CD4-positive, alpha-beta memory T cell (primary cell): Measurements from ENCODE around the gene XPO1. TPM values are rescaled to one million over a fixed set of nuclear protein-coding genes. Genes with fewer than 3 reads are reported as not detected.
"Not testable (repeated sequence)": the region's sequence is repeated elsewhere in the genome, so short reads cannot be mapped to it uniquely, and the experiment has no call there.

Experiments used
- CTCF ChIA-PET: fragments of 350-600 bp; sonication (Branson Sonifier 250); formaldehyde crosslinking; loops from one replicate; lab custom pipeline; 2021; ENCODE audit warnings: inconsistent platforms; ENCODE audit not compliant: partially characterized antibody; lab: Charles Lee
- POLR2A ChIA-PET: fragments of 350-600 bp; sonication (Branson Sonifier 250); formaldehyde crosslinking; loops from one replicate; lab custom pipeline; 2021; ENCODE audit not compliant: partially characterized antibody; lab: Charles Lee
- DNase-seq, 5 donors: peaks; one replicate each; pipeline versions ENCODE4 v3.0.0 to v3.0.0-alpha.2; 2020 to 2022; ENCODE audit warnings: mixed read lengths in 1 of 5
- H3K27ac ChIP-seq: one replicate; pipeline ENCODE4 v1.7.0; 2013; ENCODE audit warnings: low read depth, low read length
- H3K27me3 ChIP-seq: 2 replicates; pipeline ENCODE4 v1.7.0; 2013; ENCODE audit warnings: mild to moderate bottlenecking, low read length, moderate library complexity; ENCODE audit not compliant: insufficient read depth
- H3K36me3 ChIP-seq: 2 replicates; pipeline ENCODE4 v1.7.0; 2013; ENCODE audit warnings: mild to moderate bottlenecking, low read length, moderate library complexity; ENCODE audit not compliant: insufficient read depth
- H3K4me1 ChIP-seq: 2 replicates; pipeline ENCODE4 v1.7.0; 2013; ENCODE audit warnings: mild to moderate bottlenecking, low read length, moderate library complexity; ENCODE audit not compliant: insufficient read depth
- H3K4me3 ChIP-seq, 2 donors: one replicate each; pipeline ENCODE4 v1.7.0; 2013; ENCODE audit warnings: low read length in 2 of 2, mild to moderate bottlenecking in 1 of 2
- H3K9me3 ChIP-seq, 2 donors: one replicate each; pipeline ENCODE4 v1.7.0; 2013; ENCODE audit warnings: low read length in 2 of 2, control low read depth in 1 of 2; ENCODE audit not compliant: control insufficient read depth in 1 of 2
- H3K27ac Mint-ChIP-seq, 7 donors: one replicate each; pipeline ENCODE4 v1.8.0; 2020 to 2021; ENCODE audit warnings: mixed read lengths in 7 of 7, mild to moderate bottlenecking in 6 of 7, inconsistent platforms in 3 of 7, moderate library complexity in 3 of 7
- H3K27me3 Mint-ChIP-seq, 2 donors: one replicate each; pipeline ENCODE4 v1.8.0; 2020 to 2021; ENCODE audit warnings: mixed read lengths in 2 of 2
- H3K36me3 Mint-ChIP-seq, 2 donors: one replicate each; pipeline ENCODE4 v1.8.0; 2020 to 2021; ENCODE audit warnings: mixed read lengths in 2 of 2, inconsistent platforms in 1 of 2, mild to moderate bottlenecking in 1 of 2
- H3K4me1 Mint-ChIP-seq, 4 donors: one replicate each; pipeline ENCODE4 v1.8.0; 2020 to 2021; ENCODE audit warnings: mixed read lengths in 4 of 4, mild to moderate bottlenecking in 1 of 4
- H3K4me3 Mint-ChIP-seq, 8 donors: one replicate each; pipeline ENCODE4 v1.8.0; 2020 to 2021; ENCODE audit warnings: mixed read lengths in 8 of 8, mild to moderate bottlenecking in 7 of 8, moderate library complexity in 6 of 8, inconsistent platforms in 3 of 8
- H3K9me3 Mint-ChIP-seq, 8 donors: one replicate each; pipeline ENCODE4 v1.8.0; 2020 to 2021; ENCODE audit warnings: mixed read lengths in 8 of 8, mild to moderate bottlenecking in 5 of 8, inconsistent platforms in 3 of 8, moderate library complexity in 1 of 8
- intact Hi-C: fragments of 100-400 bp; cut with micrococcal nuclease; formaldehyde crosslinking; loops from one replicate; pipeline ENCODE4 v1.15.1; 2023
- polyA plus RNA-seq, 2 donors: library from polyadenylated mRNA; unstranded; fragments of 300-500 nt; fragmentation: Illumina TruSeq; gene quantifications; one replicate each; pipeline ENCODE4 v1.2.3, GENCODE V29; 2021
- total RNA-seq, 2 experiments: library from RNA; stranded (reverse); gene quantifications; one replicate each; pipeline ENCODE4 v1.2.3, GENCODE V29; 2021

XPO1 gene
- 100 to 1,000 TPM; 174 to 180 TPM for total RNA-seq
- 10 to 100 TPM; 26.8 to 45.9 TPM for polyA plus RNA-seq

GRCh38 chr2:61538200-61538919, at the start of gene XPO1:
XPO1 (minus strand) TSS chr2:61538356; CDS start chr2:61533897, 4,459 bp downstream.
- peak; percentile 99 for DNase-seq
- peak within 1 kb of the TSS; percentile 92 to 100 (median 98) for H3K4me3 Mint-ChIP-seq
- H3K9me3 Mint-ChIP-seq = peaks cover 0 to 3% (median 0%) of the 10 kb centered on the region in 8 donors
- intact Hi-C loops = loop anchor here (1.0 to 10.0 kb wide), 10 partner anchors 67 to 782 kb away; partner anchors contain the start of genes B3GNT2, CCT4, FAM161A and PAPOLG
- peaks cover 0 to 18% of the 10 kb centered on the region in 2 donors for H3K36me3 Mint-ChIP-seq
- peaks cover 23 to 50% (median 29%) of the 10 kb centered on the region in 4 donors for H3K4me1 Mint-ChIP-seq
- Histone ChIP-seq H3K27me3 (no peaks in the 10 kb centered on the region), H3K9me3 (no peaks in the 10 kb centered on the region), H3K27ac (peak within 1 kb of the TSS; percentile 96), H3K4me1 (peaks cover 36% of the 10 kb centered on the region), H3K36me3 (no peaks in the 10 kb centered on the region), H3K4me3 (peak within 1 kb of the TSS; percentile 78 to 94)
- ChIA-PET POLR2A (interaction anchor here (0.6 to 4.7 kb wide), 31 partner anchors 11 to 657 kb away, joined by 3 to 38 read pairs (median 5); partner anchors contain the start of genes CCT4, COMMD1, FAM161A and REL), CTCF (interaction anchor here (1.0 to 3.3 kb wide), 5 partner anchors 11 to 112 kb away, joined by 3 to 22 read pairs (median 4); no protein-coding TSS in a partner anchor)
- H3K27ac Mint-ChIP-seq = peak within 1 kb of the TSS; percentile 99 to 100 (median 100)
- H3K27me3 Mint-ChIP-seq = peaks cover 0 to 2% of the 10 kb centered on the region in 2 donors

- not testable (repeated sequence) for H3K4me3 ChIP-seq, H3K27me3 Mint-ChIP-seq
These were observed 48.8 kb upstream of the XPO1 start for GRCh38 chr2:61586928-61587327.

GRCh38 chr2:61585383-61585782, 47.2 kb upstream of the XPO1 start:
- no peak overlapping the region for H3K4me3 ChIP-seq
- H3K9me3 ChIP-seq = no peaks in the 10 kb centered on the region
- H3K4me1 Mint-ChIP-seq = peaks cover 0 to 1% (median 0%) of the 10 kb centered on the region in 4 donors
- H3K36me3 Mint-ChIP-seq = no peaks in the 10 kb centered on the region
- H3K36me3 ChIP-seq = no peaks in the 10 kb centered on the region
- no peak for DNase-seq
- H3K27ac ChIP-seq = no peak overlapping the region
- ChIA-PET CTCF (interaction anchor here (0.7 kb wide), 1 partner anchor 309 kb away, joined by 3 read pairs; no protein-coding TSS in a partner anchor), POLR2A (no interaction called here)
- H3K9me3 Mint-ChIP-seq = peaks cover 0 to 2% (median 0%) of the 10 kb centered on the region in 8 donors
- no peak overlapping the region for H3K27ac Mint-ChIP-seq
- intact Hi-C loops = no loop called here
- peaks cover 4 to 7% of the 10 kb centered on the region in 2 donors for H3K27me3 Mint-ChIP-seq
- no peaks in the 10 kb centered on the region for H3K27me3 ChIP-seq
- H3K4me1 ChIP-seq = no peaks in the 10 kb centered on the region
- no peak overlapping the region for H3K4me3 Mint-ChIP-seq

More at GRCh38 chr2:61586928-61587327, 48.8 kb upstream of the XPO1 start:
- H3K27ac Mint-ChIP-seq, H3K9me3 ChIP-seq, H3K27me3 ChIP-seq, POLR2A ChIA-PET, DNase-seq, H3K4me1 Mint-ChIP-seq, intact Hi-C loops, H3K4me1 ChIP-seq, H3K9me3 Mint-ChIP-seq, H3K36me3 ChIP-seq, H3K27ac ChIP-seq, H3K36me3 Mint-ChIP-seq, H3K4me3 Mint-ChIP-seq: not testable (repeated sequence)
- CTCF ChIA-PET = interaction anchor here (0.6 kb wide), 1 partner anchor 472 kb away, joined by 3 read pairs; no protein-coding TSS in a partner anchor

- H3K4me1 Mint-ChIP-seq, H3K4me1 ChIP-seq, H3K9me3 ChIP-seq, H3K4me3 Mint-ChIP-seq, H3K27me3 ChIP-seq, H3K27me3 Mint-ChIP-seq, H3K4me3 ChIP-seq, intact Hi-C loops, CTCF ChIA-PET, H3K27ac Mint-ChIP-seq, H3K9me3 Mint-ChIP-seq, H3K36me3 Mint-ChIP-seq, DNase-seq, H3K27ac ChIP-seq, H3K36me3 ChIP-seq, POLR2A ChIA-PET: not testable (repeated sequence)
These were observed 46.2 kb upstream of the XPO1 start for GRCh38 chr2:61584368-61584767.

- intact Hi-C loops = no loop called here
- peaks cover 0 to 1% (median 0%) of the 10 kb centered on the region in 4 donors for H3K4me1 Mint-ChIP-seq
- Histone ChIP-seq H3K9me3 (no peaks in the 10 kb centered on the region), H3K27ac (no peak overlapping the region), H3K27me3 (no peaks in the 10 kb centered on the region), H3K4me3 (no peak overlapping the region), H3K4me1 (no peaks in the 10 kb centered on the region), H3K36me3 (no peaks in the 10 kb centered on the region)
- H3K27me3 Mint-ChIP-seq = peaks cover 0 to 4% of the 10 kb centered on the region in 2 donors
- no peak for DNase-seq
- peaks cover 0 to 2% (median 0%) of the 10 kb centered on the region in 8 donors for H3K9me3 Mint-ChIP-seq
- ChIA-PET CTCF (interaction anchor here (1.0 kb wide), 1 partner anchor 156 kb away, joined by 3 read pairs; no protein-coding TSS in a partner anchor), POLR2A (no interaction called here)
- no peak overlapping the region for H3K27ac Mint-ChIP-seq
- H3K36me3 Mint-ChIP-seq = no peaks in the 10 kb centered on the region
- H3K4me3 Mint-ChIP-seq = no peak overlapping the region
These were observed 44.0 kb upstream of the XPO1 start for GRCh38 chr2:61582165-61582564.

- no peaks in the 10 kb centered on the region for H3K4me1 ChIP-seq
- Mint-ChIP-seq H3K9me3 (peaks cover 0 to 2% (median 0%) of the 10 kb centered on the region in 8 donors), H3K4me3 (no peak overlapping the region), H3K27ac (no peak overlapping the region), H3K36me3 (no peaks in the 10 kb centered on the region), H3K4me1 (peaks cover 0 to 1% (median 0%) of the 10 kb centered on the region in 4 donors), H3K27me3 (peaks cover 0 to 4% of the 10 kb centered on the region in 2 donors)
- ChIA-PET CTCF (interaction anchor here (1.0 kb wide), 1 partner anchor 156 kb away, joined by 3 read pairs; no protein-coding TSS in a partner anchor), POLR2A (no interaction called here)
- no peak overlapping the region for H3K27ac ChIP-seq
- no peaks in the 10 kb centered on the region for H3K36me3 ChIP-seq
- H3K4me3 ChIP-seq = no peak overlapping the region
- no peak for DNase-seq
- no peaks in the 10 kb centered on the region for H3K9me3 ChIP-seq
- intact Hi-C loops = no loop called here
- no peaks in the 10 kb centered on the region for H3K27me3 ChIP-seq
These were observed 43.6 kb upstream of the XPO1 start for GRCh38 chr2:61581716-61582115.

- Histone ChIP-seq H3K4me3 (no peak overlapping the region), H3K36me3 (no peaks in the 10 kb centered on the region), H3K27ac (no peak overlapping the region), H3K4me1 (peaks cover 8% of the 10 kb centered on the region), H3K9me3 (no peaks in the 10 kb centered on the region), H3K27me3 (no peaks in the 10 kb centered on the region)
- ChIA-PET POLR2A (no interaction called here), CTCF (interaction anchor here (0.5 kb wide), 1 partner anchor 440 kb away, joined by 3 read pairs; no protein-coding TSS in a partner anchor)
- intact Hi-C loops = no loop called here
- Mint-ChIP-seq H3K36me3 (no peaks in the 10 kb centered on the region), H3K4me1 (peaks cover 6 to 9% (median 7%) of the 10 kb centered on the region in 4 donors), H3K27me3 (no peaks in the 10 kb centered on the region), H3K4me3 (peak overlapping the region in 1 of 8 donors; percentile 45), H3K9me3 (peaks cover 0 to 2% (median 0%) of the 10 kb centered on the region in 8 donors), H3K27ac (peak overlapping the region in 4 of 7 donors; percentile 22 to 87 (median 74))
- DNase-seq = peak in 1 of 5 donors; percentile 1
These were observed 37.3 kb upstream of the XPO1 start for GRCh38 chr2:61575447-61575859.
